Fibroblast of the conjunctiva (primary cell): ENCODE data around the gene SNHG17.
A peak's percentile ranks its signal among the peaks of the same experiment; 100 is the strongest.
"Not testable (repeated sequence)": the region's sequence is repeated elsewhere in the genome, so short reads cannot be mapped to it uniquely, and the experiment has no call there.

Source experiments
- DNase-seq: peaks from one replicate; pipeline ENCODE4 v3.0.0-alpha.2; 2010; ENCODE audit warnings: low read depth

SNHG17 gene

GRCh38 chr20:38434770-38435554 lies at the start of gene SNHG17:
Gene SNHG17 (minus strand): TSS chr20:38435328.
- DNase-seq = peak; percentile 83

GRCh38 chr20:38479596-38479995 lies 44.5 kb upstream of the SNHG17 start:
- DNase-seq = no peak

GRCh38 chr20:38477747-38478146 lies 42.6 kb upstream of the SNHG17 start:
- no peak for DNase-seq

- DNase-seq = no peak
Measured at GRCh38 chr20:38473367-38473795, 38.3 kb upstream of the SNHG17 start.

GRCh38 chr20:38472513-38473366 lies 37.6 kb upstream of the SNHG17 start, which contains the start of gene RALGAPB:
Gene RALGAPB (plus strand): TSS chr20:38472843. CDS start chr20:38488433, 15,590 bp downstream.
- peak; percentile 97 for DNase-seq

- DNase-seq = no peak
Measured at GRCh38 chr20:38471987-38472512, 36.9 kb upstream of the SNHG17 start.

- DNase-seq = no peak
Measured at GRCh38 chr20:38471245-38471644, 36.1 kb upstream of the SNHG17 start.

- DNase-seq = no peak
Measured at GRCh38 chr20:38466983-38467382, 31.9 kb upstream of the SNHG17 start.

- no peak for DNase-seq
Measured at GRCh38 chr20:38466171-38466570, 31.0 kb upstream of the SNHG17 start.

- not testable (repeated sequence) for DNase-seq
Measured at GRCh38 chr20:38461569-38461968, 26.4 kb upstream of the SNHG17 start.

- DNase-seq = not testable (repeated sequence)
Measured at GRCh38 chr20:38461167-38461566, 26.0 kb upstream of the SNHG17 start.

GRCh38 chr20:38460631-38461030 lies 25.5 kb upstream of the SNHG17 start:
- DNase-seq = not testable (repeated sequence)

- peak; percentile 26 for DNase-seq
Measured at GRCh38 chr20:38460040-38460623, 25.0 kb upstream of the SNHG17 start.

GRCh38 chr20:38458314-38458713 lies 23.2 kb upstream of the SNHG17 start:
- no peak for DNase-seq

- DNase-seq = no peak
Measured at GRCh38 chr20:38454556-38455473, 19.7 kb upstream of the SNHG17 start.

- DNase-seq = no peak
Measured at GRCh38 chr20:38453941-38454340, 18.8 kb upstream of the SNHG17 start.

GRCh38 chr20:38452880-38453624 lies 17.9 kb upstream of the SNHG17 start:
- DNase-seq = no peak

- no peak for DNase-seq
Measured at GRCh38 chr20:38450412-38450975, 15.4 kb upstream of the SNHG17 start.

- no peak for DNase-seq
Measured at GRCh38 chr20:38449046-38449445, 13.9 kb upstream of the SNHG17 start.
